ENCODE data around the gene HNRNPA2B1. TPM values are rescaled to one million over a fixed set of nuclear protein-coding genes. Genes with fewer than 3 reads are reported as not detected.

Gene HNRNPA2B1
- polyA plus RNA-seq, 3 donors from 2014 or later = 442 to 823 (median 643) TPM

Other genes with a start within 250 kb of the HNRNPA2B1 start
- gene NFE2L3, start 48.5 kb downstream of the HNRNPA2B1 start, polyA plus RNA-seq = 1 to 10 TPM; 3.5 to 5.5 (median 4.5) TPM
- 100 to 1,000 TPM in 2 of 3 donors, 10 to 100 TPM in 1; 86.1 to 121 (median 103) TPM for gene CBX3, start 999 bp upstream of the HNRNPA2B1 start, polyA plus RNA-seq
- gene SNX10, start 91.1 kb upstream of the HNRNPA2B1 start, polyA plus RNA-seq = 10 to 100 TPM; 50.1 to 54.3 (median 51.8) TPM